GM12864 (cell line): ENCODE data around the gene PPM1J.

Experiments used
- DNase-seq: peaks from one replicate; pipeline ENCODE4 v3.0.0-alpha.2; 2011; ENCODE audit warnings: low read depth
- H3K4me3 ChIP-seq: 2 replicates; pipeline ENCODE4 v1.5.1; 2011; ENCODE audit warnings: mild to moderate bottlenecking, low read depth, low read length, control low read depth
- TF ChIP-seq, protein P1 (sequence below): IDR thresholded peaks from 2 replicates; pipeline ENCODE4 v1.5.1; 2011; ENCODE audit warnings: low read depth, mild to moderate bottlenecking, moderate library complexity, low read length, control low read depth, inconsistent platforms; ENCODE audit errors: missing control alignments

PPM1J gene

DNA sequence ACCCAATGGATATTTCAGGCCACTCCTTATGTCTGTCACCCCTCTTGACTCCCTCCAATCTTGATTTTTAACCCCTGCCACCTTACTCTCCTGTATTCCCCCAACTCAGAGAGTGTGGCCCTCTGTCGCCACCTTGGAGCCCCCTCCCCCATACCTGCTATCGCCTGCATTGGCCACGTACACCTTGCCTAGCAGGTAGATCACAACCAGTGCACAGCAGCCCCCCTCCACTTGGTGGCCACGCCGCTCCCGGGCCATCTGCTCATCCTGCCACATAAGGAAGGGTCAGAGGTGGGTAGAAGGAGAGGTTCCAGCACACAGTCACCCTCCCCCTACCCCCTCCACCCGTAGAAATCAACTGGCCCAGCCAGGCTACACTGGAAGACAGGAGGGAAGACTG is 2.9 kb downstream of the PPM1J start:
- DNase-seq, result no peak
- H3K4me3 ChIP-seq, result no peak overlapping the region
- TF ChIP-seq, protein P1, sequence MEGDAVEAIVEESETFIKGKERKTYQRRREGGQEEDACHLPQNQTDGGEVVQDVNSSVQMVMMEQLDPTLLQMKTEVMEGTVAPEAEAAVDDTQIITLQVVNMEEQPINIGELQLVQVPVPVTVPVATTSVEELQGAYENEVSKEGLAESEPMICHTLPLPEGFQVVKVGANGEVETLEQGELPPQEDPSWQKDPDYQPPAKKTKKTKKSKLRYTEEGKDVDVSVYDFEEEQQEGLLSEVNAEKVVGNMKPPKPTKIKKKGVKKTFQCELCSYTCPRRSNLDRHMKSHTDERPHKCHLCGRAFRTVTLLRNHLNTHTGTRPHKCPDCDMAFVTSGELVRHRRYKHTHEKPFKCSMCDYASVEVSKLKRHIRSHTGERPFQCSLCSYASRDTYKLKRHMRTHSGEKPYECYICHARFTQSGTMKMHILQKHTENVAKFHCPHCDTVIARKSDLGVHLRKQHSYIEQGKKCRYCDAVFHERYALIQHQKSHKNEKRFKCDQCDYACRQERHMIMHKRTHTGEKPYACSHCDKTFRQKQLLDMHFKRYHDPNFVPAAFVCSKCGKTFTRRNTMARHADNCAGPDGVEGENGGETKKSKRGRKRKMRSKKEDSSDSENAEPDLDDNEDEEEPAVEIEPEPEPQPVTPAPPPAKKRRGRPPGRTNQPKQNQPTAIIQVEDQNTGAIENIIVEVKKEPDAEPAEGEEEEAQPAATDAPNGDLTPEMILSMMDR, result no peak

GRCh38 chr1:112711670-112712069 is 3.5 kb downstream of the PPM1J start:
- no peak overlapping the region for H3K4me3 ChIP-seq
- TF ChIP-seq, protein P1, result no peak
- DNase-seq, result no peak

GRCh38 chr1:112711041-112711440 is 4.1 kb downstream of the PPM1J start:
- no peak overlapping the region for H3K4me3 ChIP-seq
- TF ChIP-seq, protein P1, result no peak
- DNase-seq, result no peak

GRCh38 chr1:112710586-112710985 is 4.5 kb downstream of the PPM1J start:
- no peak overlapping the region for H3K4me3 ChIP-seq
- DNase-seq, result no peak
- TF ChIP-seq, protein P1, result no peak

DNA sequence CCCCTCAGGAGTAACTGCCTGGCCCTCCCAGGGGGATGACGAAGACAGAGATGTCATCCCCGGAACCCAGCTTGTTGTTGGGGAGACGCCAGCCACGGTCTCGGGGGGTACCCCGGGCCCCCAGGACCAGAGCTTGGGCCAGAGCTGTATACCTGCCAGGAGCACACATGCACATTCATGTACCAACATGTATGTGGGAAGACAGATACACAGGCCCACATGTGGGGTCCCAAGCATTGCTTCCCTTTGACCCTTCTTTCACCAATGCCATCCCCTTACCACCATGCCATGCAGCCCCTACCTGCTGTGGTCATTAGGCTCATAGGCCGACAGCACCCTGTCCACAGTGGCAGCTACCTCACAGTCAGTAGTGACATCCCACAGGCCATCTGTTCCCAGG is 5.0 kb downstream of the PPM1J start:
- H3K4me3 ChIP-seq, result no peak overlapping the region
- TF ChIP-seq, protein P1, result no peak
- no peak for DNase-seq

DNA sequence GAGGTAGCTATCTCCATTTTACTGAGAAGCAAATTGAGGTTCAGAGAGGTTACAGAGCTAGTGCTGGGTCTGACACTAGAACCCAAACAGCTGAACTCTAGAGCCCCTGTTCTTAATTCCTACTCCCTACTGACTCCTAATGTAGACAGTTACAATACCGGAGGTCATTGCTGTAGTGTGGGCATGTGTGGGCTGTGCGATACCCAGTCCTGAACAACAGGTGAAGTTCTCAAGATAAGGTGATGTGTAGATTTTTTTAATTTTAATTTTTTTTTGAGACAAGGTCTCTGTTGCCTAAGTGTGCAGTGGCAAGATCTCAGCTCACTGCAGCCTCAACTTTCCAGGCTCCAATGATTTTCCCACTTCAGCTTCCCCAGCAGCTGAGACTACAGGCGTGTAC is 6.6 kb downstream of the PPM1J start:
- H3K4me3 ChIP-seq, result no peak overlapping the region
- DNase-seq, result no peak
- TF ChIP-seq, protein P1, result no peak

DNA sequence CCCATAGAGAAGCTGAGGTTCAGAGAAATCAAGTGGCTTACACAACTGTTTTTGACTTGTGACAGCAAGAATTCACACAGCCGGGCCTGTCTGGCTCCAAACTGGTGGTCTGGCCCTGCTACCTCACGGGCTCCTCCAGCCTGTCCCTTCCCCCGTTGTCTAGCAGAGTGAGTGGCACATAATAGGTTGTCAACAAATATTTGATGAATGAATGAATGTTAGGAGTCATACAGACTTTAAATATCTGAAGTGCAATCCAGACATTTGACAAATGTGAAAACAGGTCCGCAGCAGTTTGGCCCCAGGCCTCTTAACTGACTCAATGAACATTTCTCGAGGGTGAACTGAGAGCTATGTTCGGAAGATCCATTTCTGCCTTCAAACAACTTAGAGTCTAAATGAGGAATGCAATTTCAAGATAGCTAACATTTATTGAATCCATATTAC is 7.1 kb downstream of the PPM1J start:
- no peak for DNase-seq
- no peak overlapping the region for H3K4me3 ChIP-seq
- TF ChIP-seq, protein P1, result no peak
